22Rv1 (cell line): Measurements from ENCODE around the gene MEF2C.

ENCODE experiments used
- ZFX ChIP-seq: fragments of 450-650 bp; IDR thresholded peaks from 2 replicates; pipeline ENCODE4 v1.6.1; 2017; ENCODE audit warnings: antibody characterized with exemption, borderline replicate concordance
- TF ChIP-seq, protein P1 (sequence below): fragments of 450-650 bp; IDR thresholded peaks from 2 replicates; pipeline ENCODE4 v1.5.1; 2017; ENCODE audit warnings: mild to moderate bottlenecking

DNA sequence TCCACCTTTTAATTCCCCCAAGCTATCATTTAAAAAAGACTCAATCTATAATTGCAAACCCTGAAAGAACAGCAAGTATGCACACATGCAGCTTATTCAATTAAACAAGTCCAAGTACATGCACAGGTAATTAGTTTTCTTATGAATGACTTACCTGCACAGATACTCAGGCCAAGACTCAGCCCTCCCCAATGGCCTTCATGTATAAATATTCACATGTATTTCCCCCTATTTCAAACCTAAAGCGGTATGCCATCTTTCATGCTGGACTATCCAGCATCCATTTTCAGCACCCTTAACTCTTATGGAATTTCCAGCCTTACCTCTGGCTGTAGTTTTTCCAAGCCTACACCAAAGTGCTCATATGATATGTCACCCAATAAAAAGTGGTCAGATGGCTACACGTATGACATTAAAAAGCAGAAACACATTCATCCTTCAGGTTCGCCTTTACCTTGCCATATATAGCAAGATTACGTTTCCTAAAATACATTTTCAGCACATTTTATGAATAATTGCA lies 205.5 kb downstream of the MEF2C start:
- TF ChIP-seq, protein P1, sequence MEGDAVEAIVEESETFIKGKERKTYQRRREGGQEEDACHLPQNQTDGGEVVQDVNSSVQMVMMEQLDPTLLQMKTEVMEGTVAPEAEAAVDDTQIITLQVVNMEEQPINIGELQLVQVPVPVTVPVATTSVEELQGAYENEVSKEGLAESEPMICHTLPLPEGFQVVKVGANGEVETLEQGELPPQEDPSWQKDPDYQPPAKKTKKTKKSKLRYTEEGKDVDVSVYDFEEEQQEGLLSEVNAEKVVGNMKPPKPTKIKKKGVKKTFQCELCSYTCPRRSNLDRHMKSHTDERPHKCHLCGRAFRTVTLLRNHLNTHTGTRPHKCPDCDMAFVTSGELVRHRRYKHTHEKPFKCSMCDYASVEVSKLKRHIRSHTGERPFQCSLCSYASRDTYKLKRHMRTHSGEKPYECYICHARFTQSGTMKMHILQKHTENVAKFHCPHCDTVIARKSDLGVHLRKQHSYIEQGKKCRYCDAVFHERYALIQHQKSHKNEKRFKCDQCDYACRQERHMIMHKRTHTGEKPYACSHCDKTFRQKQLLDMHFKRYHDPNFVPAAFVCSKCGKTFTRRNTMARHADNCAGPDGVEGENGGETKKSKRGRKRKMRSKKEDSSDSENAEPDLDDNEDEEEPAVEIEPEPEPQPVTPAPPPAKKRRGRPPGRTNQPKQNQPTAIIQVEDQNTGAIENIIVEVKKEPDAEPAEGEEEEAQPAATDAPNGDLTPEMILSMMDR: no peak
- no peak for TF ChIP-seq ZFX
